AG04450 (cell line): ENCODE results near the gene PEX11B. TPM values are rescaled to one million over a fixed set of nuclear protein-coding genes. Genes with fewer than 3 reads are reported as not detected.
A peak's percentile ranks its signal among the peaks of the same experiment; 100 is the strongest.

Source experiments
- CTCF ChIA-PET: fragments of 300-600, 350-600 bp; formaldehyde crosslinking; extraction: SDS; loops from one replicate; lab custom pipeline; 2022; ENCODE audit warnings: antibody characterized with exemption, inconsistent platforms; lab: Charles Lee
- POLR2A ChIA-PET: fragments of 350-600 bp; formaldehyde crosslinking; extraction: SDS; loops from one replicate; lab custom pipeline; 2021; ENCODE audit warnings: antibody characterized with exemption, inconsistent platforms; lab: Yijun Ruan, JAX
- DNase-seq: peaks from one replicate; pipeline ENCODE4 v3.0.0-alpha.2; 2011; ENCODE audit warnings: low read depth, low spot score
- H3K27ac ChIP-seq: one replicate; pipeline ENCODE4 v1.5.1; 2012; ENCODE audit warnings: low read depth, low read length, control low read depth
- H3K27me3 ChIP-seq: one replicate; pipeline ENCODE4 v1.6.0; 2012; ENCODE audit warnings: low read length; ENCODE audit not compliant: control insufficient read depth, insufficient read depth
- H3K4me3 ChIP-seq: 2 replicates; pipeline ENCODE4 v1.5.1; 2011; ENCODE audit warnings: mild to moderate bottlenecking, low read depth, low read length, control low read depth
- H3K9me3 ChIP-seq: 2 replicates; pipeline ENCODE4 v1.5.1; 2012; ENCODE audit warnings: low read length; ENCODE audit not compliant: control insufficient read depth, insufficient read depth
- CTCF ChIP-seq: IDR thresholded peaks from 2 replicates; pipeline ENCODE4 v1.5.1; 2011; ENCODE audit warnings: low read depth, low read length, control low read depth, inconsistent platforms
- polyA plus RNA-seq: library from polyadenylated mRNA; depleted of rRNA; stranded (reverse); fragments of >200 nt; gene quantifications from 2 replicates; pipeline ENCODE4 v1.2.3, GENCODE V29; 2011

PEX11B gene
- polyA plus RNA-seq, 1 experiment, result 51.1 TPM

GRCh38 chr1:145901312-145902021, 17.1 kb downstream of the PEX11B start:
- Histone ChIP-seq H3K9me3 (no peaks in the 10 kb centered on the region), H3K27me3 (no peaks in the 10 kb centered on the region), H3K4me3 (no peak overlapping the region), H3K27ac (no peak overlapping the region)
- ChIA-PET CTCF (no interaction called here), POLR2A (interaction anchor here (0.5 kb wide), 1 partner anchor 20 kb away, joined by 4 read pairs; no protein-coding TSS in a partner anchor)
- TF ChIP-seq CTCF, result no peak
- DNase-seq, result no peak

GRCh38 chr1:145898756-145899155, 19.8 kb downstream of the PEX11B start:
- no peaks in the 10 kb centered on the region for H3K9me3 ChIP-seq
- no peak for TF ChIP-seq CTCF
- ChIA-PET POLR2A (no interaction called here), CTCF (interaction anchor here (1.8 kb wide), 1 partner anchor 10 kb away, joined by 9 read pairs; the partner anchor contains the start of gene ITGA10)
- no peak for DNase-seq
- H3K4me3 ChIP-seq, result no peak overlapping the region
- H3K27ac ChIP-seq, result no peak overlapping the region
- no peaks in the 10 kb centered on the region for H3K27me3 ChIP-seq

GRCh38 chr1:145897969-145898368, 20.5 kb downstream of the PEX11B start:
- no peaks in the 10 kb centered on the region for H3K27me3 ChIP-seq
- CTCF ChIA-PET, result interaction anchor here (1.8 kb wide), 1 partner anchor 11 kb away, joined by 9 read pairs; the partner anchor contains the start of gene ITGA10
- no peaks in the 10 kb centered on the region for H3K9me3 ChIP-seq
- TF ChIP-seq CTCF, result no peak
- no peak overlapping the region for H3K4me3 ChIP-seq
- POLR2A ChIA-PET, result no interaction called here
- DNase-seq, result no peak
- H3K27ac ChIP-seq, result no peak overlapping the region

GRCh38 chr1:145895471-145895870, 23.0 kb downstream of the PEX11B start:
- H3K27ac ChIP-seq, result no peak overlapping the region
- no peaks in the 10 kb centered on the region for H3K27me3 ChIP-seq
- CTCF ChIA-PET, result interaction anchor here (2.2 kb wide), 1 partner anchor 14 kb away, joined by 18 read pairs; the partner anchor contains the start of gene ITGA10
- no peaks in the 10 kb centered on the region for H3K9me3 ChIP-seq
- no peak for TF ChIP-seq CTCF
- no peak for DNase-seq
- POLR2A ChIA-PET, result interaction anchor here (1.0 kb wide), 1 partner anchor 12 kb away, joined by 7 read pairs; no protein-coding TSS in a partner anchor
- H3K4me3 ChIP-seq, result no peak overlapping the region

GRCh38 chr1:145893306-145894055, 25.0 kb downstream of the PEX11B start:
- no peak for TF ChIP-seq CTCF
- Histone ChIP-seq H3K27me3 (no peaks in the 10 kb centered on the region), H3K4me3 (no peak overlapping the region), H3K9me3 (no peaks in the 10 kb centered on the region), H3K27ac (peak overlapping the region; percentile 99)
- no peak for DNase-seq
- ChIA-PET POLR2A (interaction anchor here (2.4 to 2.5 kb wide), 2 partner anchors 25 to 35 kb away, joined by 15 to 25 read pairs; partner anchors contain the start of genes PEX11B and PIAS3), CTCF (interaction anchor here (1.1 to 5.1 kb wide), 8 partner anchors 12 to 139 kb away, joined by 3 to 133 read pairs (median 20); partner anchors contain the start of genes ITGA10 and NUDT17)
